ENCODE results near the gene ATG16L1.

The ATG16L1 gene

GRCh38 chr2:233213011-233213410 is 38.5 kb upstream of the ATG16L1 start:
- no peaks in the 10 kb centered on the region for H3K27me3 ChIP-seq (replicated peaks)
- in situ Hi-C loops (cut with HindIII; ENCODE audit: low pct_ligation_motif_present, low sequenced_read_pairs), result no loop called here
- TF ChIP-seq CTCF (IDR thresholded peaks at IDR 0.05; ENCODE audit: low read depth, low read length, missing control alignments), result no peak
- no peaks in the 10 kb centered on the region for H3K36me3 ChIP-seq (replicated peaks)
- H3K4me3 ChIP-seq (ENCODE audit: low read depth, low read length), result no peak overlapping the region
- no peak for DNase-seq
- no peak overlapping the region for H3K27ac ChIP-seq

GRCh38 chr2:233213975-233214374 is 37.5 kb upstream of the ATG16L1 start:
- in situ Hi-C loops (cut with HindIII; ENCODE audit: low pct_ligation_motif_present, low sequenced_read_pairs), result no loop called here
- no peaks in the 10 kb centered on the region for H3K36me3 ChIP-seq (replicated peaks)
- DNase-seq, result no peak
- H3K27ac ChIP-seq, result no peak overlapping the region
- no peak overlapping the region for H3K4me3 ChIP-seq (ENCODE audit: low read depth, low read length)
- no peaks in the 10 kb centered on the region for H3K27me3 ChIP-seq (replicated peaks)
- TF ChIP-seq CTCF (IDR thresholded peaks at IDR 0.05; ENCODE audit: low read depth, low read length, missing control alignments), result no peak

GRCh38 chr2:233217892-233218377 is 33.5 kb upstream of the ATG16L1 start:
- no peak for TF ChIP-seq CTCF (IDR thresholded peaks at IDR 0.05; ENCODE audit: low read depth, low read length, missing control alignments)
- H3K27me3 ChIP-seq (replicated peaks), result no peaks in the 10 kb centered on the region
- in situ Hi-C loops (cut with HindIII; ENCODE audit: low pct_ligation_motif_present, low sequenced_read_pairs), result no loop called here
- H3K27ac ChIP-seq, result no peak overlapping the region
- no peak overlapping the region for H3K4me3 ChIP-seq (ENCODE audit: low read depth, low read length)
- H3K36me3 ChIP-seq (replicated peaks), result no peaks in the 10 kb centered on the region
- no peak for DNase-seq

GRCh38 chr2:233218836-233219235 is 32.6 kb upstream of the ATG16L1 start:
- in situ Hi-C loops (cut with HindIII; ENCODE audit: low pct_ligation_motif_present, low sequenced_read_pairs), result no loop called here

GRCh38 chr2:233219848-233220247 is 31.6 kb upstream of the ATG16L1 start:
- Histone ChIP-seq H3K36me3 (replicated peaks) (no peaks in the 10 kb centered on the region), H3K4me3 (ENCODE audit: low read depth, low read length) (no peak overlapping the region), H3K27ac (no peak overlapping the region), H3K27me3 (replicated peaks) (no peaks in the 10 kb centered on the region)
- in situ Hi-C loops (cut with HindIII; ENCODE audit: low pct_ligation_motif_present, low sequenced_read_pairs), result no loop called here
- no peak for DNase-seq
- no peak for TF ChIP-seq CTCF (IDR thresholded peaks at IDR 0.05; ENCODE audit: low read depth, low read length, missing control alignments)

More at GRCh38 chr2:233218836-233219235, 32.6 kb upstream of the ATG16L1 start:
- no peaks in the 10 kb centered on the region for H3K36me3 ChIP-seq (replicated peaks)
- no peak for TF ChIP-seq CTCF (IDR thresholded peaks at IDR 0.05; ENCODE audit: low read depth, low read length, missing control alignments)
- H3K27ac ChIP-seq, result no peak overlapping the region
- H3K27me3 ChIP-seq (replicated peaks), result no peaks in the 10 kb centered on the region
- no peak for DNase-seq
- H3K4me3 ChIP-seq (ENCODE audit: low read depth, low read length), result no peak overlapping the region

- Histone ChIP-seq H3K27me3 (replicated peaks) (no peaks in the 10 kb centered on the region), H3K36me3 (replicated peaks) (no peaks in the 10 kb centered on the region), H3K4me3 (ENCODE audit: low read depth, low read length) (no peak overlapping the region), H3K27ac (no peak overlapping the region)
- DNase-seq, result no peak
- in situ Hi-C loops (cut with HindIII; ENCODE audit: low pct_ligation_motif_present, low sequenced_read_pairs), result no loop called here
- no peak for TF ChIP-seq CTCF (IDR thresholded peaks at IDR 0.05; ENCODE audit: low read depth, low read length, missing control alignments)
Observed at GRCh38 chr2:233221378-233222063, 30.0 kb upstream of the ATG16L1 start.
